Naive thymus-derived CD8-positive, alpha-beta T cell (primary cell): ENCODE results near the gene CRTC1. TPM values are rescaled to one million over a fixed set of nuclear protein-coding genes. Genes with fewer than 3 reads are reported as not detected.

Experiments used
- ATAC-seq, 2 donors: fragments of 150-1000 bp; cut with Tn5 transposase in 1 of 2; sonication (Bioruptor Pico), chemical (Tn5 transposase) in 1 of 2; 1 replicate in 1 of 2; 2 replicates in 1 of 2; pipeline ENCODE4 v1.10.0; 2021; ENCODE audit warnings: mild to moderate bottlenecking in 2 of 2, moderate library complexity in 2 of 2
- POLR2A ChIA-PET: fragments of 350-600 bp; sonication (Branson Sonifier 250); formaldehyde crosslinking; loops from one replicate; lab custom pipeline; 2021; ENCODE audit warnings: antibody characterized with exemption; lab: Charles Lee
- DNase-seq, 10 donors: peaks; one replicate each; pipeline versions ENCODE4 v3.0.0 to v3.0.0-alpha.2; 2020 to 2022
- H3K27ac Mint-ChIP-seq, 10 donors: one replicate each; pipeline ENCODE4 v1.8.0; 2020 to 2022; ENCODE audit warnings: mild to moderate bottlenecking in 10 of 10, mixed read lengths in 10 of 10, moderate library complexity in 4 of 10, inconsistent platforms in 1 of 10
- H3K27me3 Mint-ChIP-seq, 5 donors: one replicate each; pipeline ENCODE4 v1.8.0; 2021 to 2022; ENCODE audit warnings: mixed read lengths in 5 of 5
- H3K36me3 Mint-ChIP-seq, 3 donors: one replicate each; pipeline ENCODE4 v1.8.0; 2020 to 2022; ENCODE audit warnings: mixed read lengths in 3 of 3, mild to moderate bottlenecking in 2 of 3, inconsistent platforms in 1 of 3
- H3K4me1 Mint-ChIP-seq, 4 donors: one replicate each; pipeline ENCODE4 v1.8.0; 2021 to 2022; ENCODE audit warnings: mixed read lengths in 4 of 4
- H3K4me3 Mint-ChIP-seq, 10 donors: one replicate each; pipeline ENCODE4 v1.8.0; 2020 to 2022; ENCODE audit warnings: mild to moderate bottlenecking in 10 of 10, mixed read lengths in 10 of 10, moderate library complexity in 6 of 10, inconsistent platforms in 1 of 10
- H3K9me3 Mint-ChIP-seq, 9 donors: one replicate each; pipeline ENCODE4 v1.8.0; 2020 to 2022; ENCODE audit warnings: mixed read lengths in 9 of 9, mild to moderate bottlenecking in 3 of 9, inconsistent platforms in 1 of 9, moderate library complexity in 1 of 9
- polyA plus RNA-seq, 3 donors: library from polyadenylated mRNA; unstranded; fragments of 300-500 nt; fragmentation: Illumina TruSeq; gene quantifications; one replicate each; pipeline ENCODE4 v1.2.3, GENCODE V29; 2021
- total RNA-seq, 8 experiments: library from RNA in 2 of 8; stranded (reverse) in 2 of 8; gene quantifications; one replicate each; pipeline ENCODE4 v1.2.3 and lab custom pipeline; 2021 to 2026

CRTC1 gene
- total and polyA plus RNA-seq, 5 experiments from 2014 or later: 1.2 to 25.7 (median 2.0) TPM

DNA sequence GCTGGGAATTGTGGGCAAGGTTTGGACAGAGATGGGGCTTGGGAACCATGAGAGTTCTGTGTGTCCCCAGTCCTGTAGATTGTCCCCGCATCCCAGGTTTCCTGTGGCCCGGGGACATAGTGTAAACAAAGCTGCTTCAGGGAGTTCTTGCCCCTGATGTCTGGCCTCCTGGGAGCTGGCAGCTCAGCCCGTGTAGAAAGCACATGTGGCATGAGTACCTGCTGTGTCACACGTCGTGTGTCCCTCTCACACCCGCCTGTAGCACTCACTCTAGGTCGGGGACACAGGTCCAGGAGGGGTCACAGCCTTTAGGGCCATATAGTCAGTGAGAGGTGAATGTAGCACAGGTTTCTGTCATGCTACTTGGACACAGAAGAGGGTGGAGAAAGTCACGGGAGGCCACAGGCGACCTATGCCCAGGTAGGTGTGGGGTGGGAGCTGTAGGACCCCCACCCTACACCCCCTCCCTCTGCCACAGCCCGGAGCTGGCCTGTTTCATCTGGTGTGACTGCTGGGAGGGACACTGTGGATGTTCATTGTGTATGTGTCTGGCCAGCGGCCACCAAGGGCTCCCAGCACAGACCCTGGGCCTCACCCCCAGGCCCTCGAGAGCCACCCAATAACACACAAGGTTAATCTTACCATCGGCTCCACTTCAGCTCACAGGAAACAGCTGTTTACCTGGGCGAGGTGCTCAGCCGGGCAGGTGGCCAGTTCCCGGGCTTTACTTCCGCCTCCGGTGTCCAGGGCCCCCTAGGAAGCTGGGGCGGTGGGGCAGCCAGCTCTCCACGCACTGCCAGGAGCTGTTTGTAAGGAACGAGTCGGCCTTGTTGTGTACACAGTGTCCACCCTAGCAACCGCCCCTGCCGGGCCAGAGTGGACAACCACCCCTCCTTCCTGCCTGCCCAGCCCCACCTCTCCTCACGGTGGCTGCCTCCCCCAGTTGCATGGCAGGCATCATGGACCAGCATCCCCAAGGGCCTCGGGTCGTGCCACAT lies 57.9 kb downstream of the CRTC1 start:
- POLR2A ChIA-PET: no interaction called here
- Mint-ChIP-seq H3K9me3 (no peaks in the 10 kb centered on the region), H3K36me3 (no peaks in the 10 kb centered on the region), H3K27ac (peak overlapping the region in 1 of 10 donors; percentile 62), H3K4me1 (peaks cover 0 to 6% (median 1%) of the 10 kb centered on the region in 4 donors), H3K27me3 (no peaks in the 10 kb centered on the region), H3K4me3 (no peak overlapping the region)
- DNase-seq (no peak), ATAC-seq (no peak)

DNA sequence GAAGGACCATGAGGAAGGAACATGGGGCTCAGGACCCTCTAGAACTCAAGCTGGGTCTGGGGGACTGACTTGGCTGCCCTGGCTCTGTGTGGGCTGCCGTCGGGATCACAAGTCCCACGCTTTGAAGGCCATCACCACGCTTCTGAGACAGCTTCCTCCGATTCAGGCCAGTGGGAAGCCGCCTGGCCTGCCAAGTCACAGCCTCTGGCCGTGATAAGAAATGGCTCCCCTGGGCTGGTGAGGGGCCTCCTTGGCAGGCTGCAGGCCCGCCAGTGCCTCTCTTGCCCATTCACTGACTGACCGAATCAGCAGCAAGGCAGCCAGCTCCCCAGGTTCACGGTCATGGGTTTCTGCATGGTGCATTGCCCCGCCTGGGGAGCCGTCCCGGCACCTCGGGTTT lies 58.8 kb downstream of the CRTC1 start:
- POLR2A ChIA-PET: no interaction called here

DNA sequence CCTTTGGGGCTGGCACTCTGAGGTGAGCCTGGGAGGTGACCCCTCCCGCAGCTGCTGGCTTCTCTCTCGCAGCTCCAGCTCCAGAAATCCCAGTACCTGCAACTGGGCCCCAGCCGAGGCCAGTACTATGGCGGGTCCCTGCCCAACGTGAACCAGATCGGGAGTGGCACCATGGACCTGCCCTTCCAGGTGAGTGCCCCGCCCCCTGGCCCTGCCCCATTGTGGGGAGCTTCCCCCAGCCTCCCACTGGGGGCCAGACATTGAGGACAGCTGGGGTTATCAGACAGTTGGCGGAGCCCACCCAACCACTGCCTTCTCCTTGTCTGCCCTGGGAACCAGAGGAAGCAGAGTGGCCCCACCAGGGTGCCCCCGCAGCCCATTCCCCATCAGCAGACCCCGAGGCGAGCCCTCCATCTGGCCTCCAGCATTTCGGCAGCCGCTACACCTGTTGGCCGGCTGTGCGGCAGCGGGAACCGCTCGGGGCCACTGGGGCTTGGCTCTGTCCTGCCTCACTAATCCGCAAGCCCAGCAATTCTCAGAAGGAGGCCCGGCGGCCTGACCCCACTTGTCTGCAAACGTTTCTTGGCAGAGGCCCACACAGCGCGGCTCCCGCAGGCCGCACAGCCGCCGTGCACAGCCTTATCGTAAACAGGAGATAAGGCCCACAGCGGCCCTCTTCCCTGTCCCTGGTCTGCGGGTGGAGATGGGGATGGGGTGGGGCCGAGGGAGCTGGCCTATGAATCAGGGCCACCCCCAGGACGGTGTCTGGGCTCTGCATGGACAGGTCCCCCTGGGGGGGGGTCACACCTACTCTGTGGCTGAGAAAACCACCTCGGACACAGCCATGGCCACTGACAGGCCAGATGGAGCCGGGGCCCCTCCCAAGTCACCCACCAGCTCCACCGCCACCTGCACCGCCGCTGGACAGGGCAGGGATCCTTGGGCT lies 59.6 kb downstream of the CRTC1 start:
- DNase-seq: no peak
- Mint-ChIP-seq H3K9me3 (no peaks in the 10 kb centered on the region), H3K4me1 (peaks cover 0 to 2% (median 0%) of the 10 kb centered on the region in 4 donors), H3K4me3 (no peak overlapping the region), H3K36me3 (no peaks in the 10 kb centered on the region), H3K27ac (no peak overlapping the region), H3K27me3 (no peaks in the 10 kb centered on the region)
- POLR2A ChIA-PET: no interaction called here
- ATAC-seq: no peak

More for the DNA sequence above, 58.8 kb downstream of the CRTC1 start:
- no peak overlapping the region for H3K4me3 Mint-ChIP-seq
- DNase-seq (no peak), ATAC-seq (no peak)
- H3K27me3 Mint-ChIP-seq: no peaks in the 10 kb centered on the region
- H3K9me3 Mint-ChIP-seq: no peaks in the 10 kb centered on the region
- no peaks in the 10 kb centered on the region for H3K36me3 Mint-ChIP-seq
- H3K27ac Mint-ChIP-seq: no peak overlapping the region
- H3K4me1 Mint-ChIP-seq: peaks cover 0 to 6% (median 1%) of the 10 kb centered on the region in 4 donors

DNA sequence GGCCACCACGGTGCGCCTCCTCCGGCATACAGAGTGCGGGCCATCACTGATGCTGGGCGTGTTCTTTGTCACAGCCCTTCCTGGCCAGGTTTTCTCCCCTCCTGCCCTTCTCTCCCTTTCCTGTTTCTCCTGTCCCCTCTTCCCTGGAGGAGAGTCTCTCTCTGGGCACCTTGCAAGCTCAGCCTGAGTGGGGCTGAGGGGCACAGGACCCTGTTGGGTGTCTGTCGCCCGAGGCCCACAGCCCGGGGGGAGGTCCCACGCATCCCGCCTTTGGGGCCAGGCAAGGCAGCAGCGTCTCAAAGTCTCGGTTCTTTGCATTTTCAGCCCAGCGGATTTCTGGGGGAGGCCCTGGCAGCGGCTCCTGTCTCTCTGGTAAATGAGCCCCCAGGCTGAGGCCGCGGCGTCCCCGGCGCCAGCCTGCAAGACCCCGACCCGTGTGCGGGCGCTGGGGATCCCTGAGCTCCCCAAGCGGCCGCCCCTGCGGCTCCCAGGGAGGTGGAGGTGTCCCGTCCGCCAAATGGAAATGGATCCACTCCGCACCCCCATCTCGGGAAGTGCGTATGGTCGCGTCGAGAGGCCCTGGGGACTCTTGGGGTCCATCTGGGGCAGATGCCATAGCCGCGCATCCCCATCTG lies 60.4 kb downstream of the CRTC1 start:
- DNase-seq (no peak), ATAC-seq (no peak)
- no peaks in the 10 kb centered on the region for H3K9me3 Mint-ChIP-seq
- no peaks in the 10 kb centered on the region for H3K27me3 Mint-ChIP-seq
- H3K4me3 Mint-ChIP-seq: no peak overlapping the region
- H3K4me1 Mint-ChIP-seq: no peaks in the 10 kb centered on the region
- H3K27ac Mint-ChIP-seq: peak overlapping the region in 1 of 10 donors; percentile 56
- POLR2A ChIA-PET: no interaction called here
- no peaks in the 10 kb centered on the region for H3K36me3 Mint-ChIP-seq

DNA sequence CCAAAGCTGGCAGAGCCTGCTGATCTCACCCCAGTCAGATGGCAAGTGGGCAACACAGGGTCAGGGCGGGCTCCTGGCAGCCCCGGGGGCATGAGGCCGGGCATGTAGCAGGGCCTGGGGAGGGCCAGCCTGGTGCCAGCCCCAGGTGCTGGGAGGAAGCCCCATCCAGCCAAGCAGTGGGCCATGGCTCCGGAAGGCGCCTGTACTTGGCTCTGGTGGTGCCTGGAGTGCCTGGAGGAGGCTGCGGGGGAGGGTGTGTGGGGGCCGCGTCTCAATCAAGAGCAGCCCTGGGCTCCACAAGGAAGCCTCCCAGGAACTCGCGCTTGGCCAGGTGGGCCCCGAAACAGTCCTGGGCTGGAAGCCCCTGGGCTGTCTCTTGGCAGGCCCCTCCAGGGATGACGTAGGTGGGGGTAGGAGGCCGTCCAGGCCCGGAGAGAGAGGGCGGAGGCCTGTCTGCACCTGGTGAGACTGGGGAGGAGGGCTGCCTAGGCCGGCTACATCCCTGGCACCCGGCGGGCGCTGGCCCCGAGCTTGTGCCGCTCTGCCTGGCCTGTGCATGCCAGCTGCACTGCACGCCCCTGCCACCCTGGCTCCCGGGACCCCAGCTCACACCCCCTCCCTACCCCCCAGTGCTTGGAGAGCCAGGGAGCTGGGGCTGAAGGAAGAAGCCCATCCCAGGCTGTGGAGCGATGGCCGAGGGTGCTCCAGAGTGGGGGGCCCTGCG lies 61.7 kb downstream of the CRTC1 start:
- ATAC-seq (no peak), DNase-seq (no peak)
- H3K9me3 Mint-ChIP-seq: no peaks in the 10 kb centered on the region
- no peak overlapping the region for H3K4me3 Mint-ChIP-seq
- H3K4me1 Mint-ChIP-seq: no peaks in the 10 kb centered on the region
- H3K27me3 Mint-ChIP-seq: no peaks in the 10 kb centered on the region
- no peaks in the 10 kb centered on the region for H3K36me3 Mint-ChIP-seq
- POLR2A ChIA-PET: interaction anchor here (0.5 kb wide), 1 partner anchor 105 kb away, joined by 4 read pairs; no protein-coding TSS in a partner anchor
- H3K27ac Mint-ChIP-seq: no peak overlapping the region

DNA sequence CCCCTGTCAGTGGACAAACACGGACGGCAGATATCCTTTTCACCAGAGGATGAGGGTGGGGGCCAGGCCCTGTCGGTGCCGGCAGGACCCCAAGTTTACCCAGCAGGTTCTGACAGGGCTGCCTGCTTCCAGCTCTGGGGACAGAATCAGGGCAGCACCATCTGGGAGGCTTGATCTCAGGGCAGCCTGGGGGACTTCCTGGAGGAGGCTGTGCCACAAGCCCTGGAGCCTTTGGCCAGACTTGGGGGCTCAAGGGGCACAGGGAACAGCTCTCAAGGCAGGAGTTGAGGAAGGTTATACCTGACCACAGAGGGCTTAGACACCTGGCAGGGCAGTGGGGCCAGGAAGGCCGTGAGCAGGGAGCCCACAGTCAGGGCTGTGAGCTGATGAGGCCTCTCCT lies 62.5 kb downstream of the CRTC1 start:
- ATAC-seq (no peak), DNase-seq (no peak)
- Mint-ChIP-seq H3K27ac (no peak overlapping the region), H3K36me3 (peaks cover 0 to 7% (median 3%) of the 10 kb centered on the region in 3 donors), H3K4me1 (peaks cover 0 to 4% (median 0%) of the 10 kb centered on the region in 4 donors), H3K9me3 (no peaks in the 10 kb centered on the region), H3K4me3 (no peak overlapping the region), H3K27me3 (no peaks in the 10 kb centered on the region)
- POLR2A ChIA-PET: no interaction called here

DNA sequence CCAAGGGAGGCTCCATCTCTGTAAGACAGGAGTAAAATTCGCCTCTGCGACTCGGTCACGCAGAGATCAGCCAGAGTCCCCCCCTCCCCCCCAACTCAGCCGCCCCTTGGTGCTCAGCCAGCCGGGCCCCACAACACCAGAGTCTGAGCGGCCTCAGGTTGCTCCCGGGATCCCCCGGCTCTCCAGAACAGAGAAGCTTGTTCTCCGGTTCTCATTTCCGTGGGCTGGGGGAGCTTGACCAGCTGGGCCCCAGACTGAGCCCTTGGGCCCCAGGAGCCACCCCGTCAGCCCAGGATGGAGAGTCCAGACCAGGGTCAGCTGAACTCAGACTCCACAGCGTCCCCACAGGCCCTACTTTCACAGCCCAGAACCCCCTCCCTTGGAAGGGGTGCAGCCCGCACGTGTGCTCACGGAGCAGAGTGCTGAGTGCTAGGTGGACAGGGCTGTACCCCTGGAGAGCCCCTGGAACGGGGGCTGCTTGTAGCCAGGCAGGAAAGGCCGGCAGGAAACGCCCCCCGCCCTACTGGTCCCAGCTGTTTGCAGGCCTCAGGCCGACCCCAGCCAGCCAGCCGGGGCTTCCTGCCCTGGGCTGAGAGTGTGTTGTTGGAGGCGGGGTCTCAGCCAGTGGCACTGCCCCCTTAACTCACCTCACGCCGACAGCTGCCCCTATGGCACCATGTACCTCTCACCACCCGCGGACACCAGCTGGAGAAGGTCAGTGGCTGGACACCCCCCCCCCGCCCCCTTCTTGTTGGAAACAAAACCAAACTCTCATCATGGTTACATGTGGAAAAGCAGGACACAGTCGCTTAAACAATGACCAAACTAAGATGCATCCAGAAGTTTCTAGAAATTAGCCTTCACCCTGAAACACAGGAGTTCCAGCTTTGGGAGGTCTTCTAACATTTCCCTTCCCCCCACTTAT lies 63.2 kb downstream of the CRTC1 start:
- Mint-ChIP-seq H3K4me1 (peaks cover 0 to 4% (median 0%) of the 10 kb centered on the region in 4 donors), H3K27ac (peak overlapping the region in 1 of 10 donors; percentile 19), H3K36me3 (peaks cover 0 to 14% (median 3%) of the 10 kb centered on the region in 3 donors), H3K27me3 (no peaks in the 10 kb centered on the region), H3K9me3 (no peaks in the 10 kb centered on the region), H3K4me3 (no peak overlapping the region)
- POLR2A ChIA-PET: interaction anchor here (0.6 kb wide), 1 partner anchor 52 kb away, joined by 4 read pairs; no protein-coding TSS in a partner anchor
- DNase-seq (no peak), ATAC-seq (no peak)

DNA sequence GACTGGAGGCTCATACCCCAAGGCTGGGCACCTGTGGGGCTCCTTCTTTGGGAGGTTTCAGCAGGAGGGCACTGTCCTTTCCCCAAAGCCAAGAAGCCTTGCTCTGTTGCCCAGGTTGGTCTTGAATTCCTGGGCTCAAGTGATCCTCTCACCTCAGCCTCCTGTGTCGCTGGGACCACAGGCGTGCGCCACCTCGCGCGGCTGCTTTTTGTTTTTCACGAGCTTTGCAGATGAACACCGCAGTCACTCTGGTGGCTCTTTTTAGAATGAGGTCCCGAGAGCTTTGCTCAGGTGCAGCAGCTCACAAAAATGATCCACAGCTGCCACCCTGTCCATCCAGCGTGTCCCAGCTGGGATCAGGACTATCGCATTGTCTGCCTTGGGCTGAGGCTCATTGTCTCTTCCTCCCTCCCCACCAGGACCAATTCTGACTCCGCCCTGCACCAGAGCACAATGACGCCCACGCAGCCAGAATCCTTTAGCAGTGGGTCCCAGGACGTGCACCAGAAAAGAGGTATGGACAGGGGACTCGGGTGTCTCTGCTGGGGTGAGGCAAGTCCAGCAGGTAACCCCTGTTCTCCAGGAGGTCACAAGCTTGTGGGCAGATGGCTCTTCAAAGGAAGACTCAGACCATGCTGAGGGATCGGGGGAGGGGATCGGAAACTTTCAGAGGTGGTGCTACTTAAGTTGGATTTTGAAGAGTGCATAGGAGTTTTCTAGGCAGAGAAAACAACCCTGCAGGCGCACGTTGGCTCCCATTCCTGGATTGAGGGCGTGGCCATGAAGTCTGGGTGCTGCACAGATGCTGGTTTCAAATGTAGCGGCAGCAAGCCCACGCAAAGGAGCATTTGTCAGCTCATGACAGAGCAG lies 66.1 kb downstream of the CRTC1 start:
- Mint-ChIP-seq H3K9me3 (no peaks in the 10 kb centered on the region), H3K36me3 (peaks cover 0 to 35% (median 14%) of the 10 kb centered on the region in 3 donors), H3K27me3 (no peaks in the 10 kb centered on the region), H3K27ac (peak overlapping the region in 2 of 10 donors; percentile 10 to 33), H3K4me3 (no peak overlapping the region), H3K4me1 (peaks cover 0 to 4% (median 0%) of the 10 kb centered on the region in 4 donors)
- DNase-seq (no peak), ATAC-seq (no peak)
- POLR2A ChIA-PET: no interaction called here

DNA sequence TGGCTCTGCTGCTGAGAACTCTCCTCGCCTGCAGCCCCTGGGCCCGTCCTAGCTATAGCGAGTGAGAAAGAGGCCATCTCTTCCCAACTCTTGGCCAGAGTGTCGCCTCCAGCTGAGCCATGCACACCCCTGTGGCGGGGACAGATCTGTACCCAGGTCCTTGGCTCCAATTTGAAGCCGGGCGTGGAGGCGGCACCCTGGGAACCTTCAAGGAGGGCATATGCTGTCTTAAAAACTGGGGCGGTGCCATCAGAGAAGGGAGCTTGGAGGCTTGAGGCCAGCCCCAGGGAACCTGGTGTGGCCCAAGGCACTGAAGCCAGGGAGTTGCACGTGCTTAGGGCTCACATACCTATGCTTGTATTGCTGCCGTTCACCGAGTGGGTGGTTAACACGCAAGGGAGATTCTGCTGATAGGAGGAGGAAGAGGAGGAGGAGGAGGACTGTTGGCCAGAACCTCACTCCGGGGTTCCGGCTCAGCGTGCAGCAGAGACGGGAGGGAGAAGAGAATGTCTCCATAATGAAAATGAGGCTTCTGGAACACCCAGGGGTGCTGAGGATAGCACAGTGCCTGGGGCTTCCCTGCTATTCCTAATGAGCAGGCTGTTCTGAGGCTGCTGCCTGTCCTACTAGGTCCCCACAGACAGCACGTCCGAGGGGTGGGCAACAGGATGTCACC lies 67.0 kb downstream of the CRTC1 start:
- POLR2A ChIA-PET: no interaction called here
- Mint-ChIP-seq H3K9me3 (no peaks in the 10 kb centered on the region), H3K4me3 (no peak overlapping the region), H3K4me1 (peaks cover 0 to 4% (median 0%) of the 10 kb centered on the region in 4 donors), H3K27me3 (no peaks in the 10 kb centered on the region), H3K27ac (peak overlapping the region in 2 of 10 donors; percentile 11 to 33), H3K36me3 (peaks cover 0 to 41% (median 14%) of the 10 kb centered on the region in 3 donors)
- ATAC-seq (no peak), DNase-seq (no peak)

DNA sequence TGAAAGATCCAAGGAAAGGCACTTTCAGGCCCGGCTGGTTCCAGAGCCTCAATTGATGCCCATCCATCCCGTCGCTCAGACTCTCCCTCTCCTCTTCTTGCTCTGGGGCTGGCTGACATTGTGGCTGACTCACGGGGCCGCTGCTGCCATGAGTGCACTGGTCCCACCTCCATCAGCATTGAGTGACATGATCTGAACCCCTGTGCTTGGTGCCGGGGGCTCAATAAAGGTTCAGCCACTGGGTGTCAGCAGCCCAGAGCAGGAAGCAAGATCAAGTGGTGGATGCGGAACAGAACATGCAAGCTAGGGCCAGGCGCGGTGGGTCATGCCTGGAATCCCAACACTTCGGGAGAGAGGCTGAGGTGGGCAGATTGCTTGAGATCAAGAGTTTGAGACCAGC lies 68.1 kb downstream of the CRTC1 start:
- POLR2A ChIA-PET: no interaction called here
- Mint-ChIP-seq H3K4me1 (peaks cover 0 to 4% (median 0%) of the 10 kb centered on the region in 4 donors), H3K27ac (peak overlapping the region in 1 of 10 donors; percentile 6), H3K27me3 (no peaks in the 10 kb centered on the region), H3K4me3 (no peak overlapping the region), H3K9me3 (no peaks in the 10 kb centered on the region), H3K36me3 (peaks cover 0 to 44% (median 14%) of the 10 kb centered on the region in 3 donors)
- DNase-seq (no peak), ATAC-seq (no peak)
